Nephron progenitor cell (in vitro differentiated cells): ENCODE results near the gene ZFP91.
"Not testable (repeated sequence)": the region's sequence is repeated elsewhere in the genome, so short reads cannot be mapped to it uniquely, and the experiment has no call there.

Experiments
- DNase-seq: peaks from one replicate; pipeline ENCODE4 v3.0.0; 2021
- H3K27ac Mint-ChIP-seq: 2 replicates; pipeline ENCODE4 v1.8.0; 2021; ENCODE audit warnings: mild to moderate bottlenecking, moderate library complexity, mixed read lengths
- H3K27me3 Mint-ChIP-seq: 2 replicates; pipeline ENCODE4 v1.8.0; 2021; ENCODE audit warnings: mild to moderate bottlenecking, low read depth, mixed read lengths; ENCODE audit not compliant: poor library complexity
- H3K36me3 Mint-ChIP-seq: 2 replicates; pipeline ENCODE4 v1.8.0; 2021; ENCODE audit warnings: low read depth, mixed read lengths
- H3K4me1 Mint-ChIP-seq: 2 replicates; pipeline ENCODE4 v1.8.0; 2021; ENCODE audit warnings: mixed read lengths
- H3K4me3 Mint-ChIP-seq: 2 replicates; pipeline ENCODE4 v1.8.0; 2021; ENCODE audit warnings: mild to moderate bottlenecking, moderate library complexity, mixed read lengths
- H3K9me3 Mint-ChIP-seq: 2 replicates; pipeline ENCODE4 v1.8.0; 2021; ENCODE audit warnings: mild to moderate bottlenecking, moderate library complexity, mixed read lengths
- TF ChIP-seq, protein P1 (sequence below): fragments of 200-600 bp; sonication (generic); IDR thresholded peaks from 2 replicates; pipeline ENCODE4 v1.5.0; 2021; ENCODE audit warnings: antibody characterized with exemption

The ZFP91 gene

GRCh38 chr11:58561394-58562098 is 17.3 kb upstream of the ZFP91 start:
- Mint-ChIP-seq H3K4me3 (no peak overlapping the region), H3K9me3 (no peaks in the 10 kb centered on the region), H3K27ac (no peak overlapping the region), H3K36me3 (no peaks in the 10 kb centered on the region), H3K4me1 (peaks cover 7% of the 10 kb centered on the region), H3K27me3 (peaks cover 2% of the 10 kb centered on the region)
- TF ChIP-seq, protein P1, sequence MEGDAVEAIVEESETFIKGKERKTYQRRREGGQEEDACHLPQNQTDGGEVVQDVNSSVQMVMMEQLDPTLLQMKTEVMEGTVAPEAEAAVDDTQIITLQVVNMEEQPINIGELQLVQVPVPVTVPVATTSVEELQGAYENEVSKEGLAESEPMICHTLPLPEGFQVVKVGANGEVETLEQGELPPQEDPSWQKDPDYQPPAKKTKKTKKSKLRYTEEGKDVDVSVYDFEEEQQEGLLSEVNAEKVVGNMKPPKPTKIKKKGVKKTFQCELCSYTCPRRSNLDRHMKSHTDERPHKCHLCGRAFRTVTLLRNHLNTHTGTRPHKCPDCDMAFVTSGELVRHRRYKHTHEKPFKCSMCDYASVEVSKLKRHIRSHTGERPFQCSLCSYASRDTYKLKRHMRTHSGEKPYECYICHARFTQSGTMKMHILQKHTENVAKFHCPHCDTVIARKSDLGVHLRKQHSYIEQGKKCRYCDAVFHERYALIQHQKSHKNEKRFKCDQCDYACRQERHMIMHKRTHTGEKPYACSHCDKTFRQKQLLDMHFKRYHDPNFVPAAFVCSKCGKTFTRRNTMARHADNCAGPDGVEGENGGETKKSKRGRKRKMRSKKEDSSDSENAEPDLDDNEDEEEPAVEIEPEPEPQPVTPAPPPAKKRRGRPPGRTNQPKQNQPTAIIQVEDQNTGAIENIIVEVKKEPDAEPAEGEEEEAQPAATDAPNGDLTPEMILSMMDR = no peak
- no peak for DNase-seq

DNA sequence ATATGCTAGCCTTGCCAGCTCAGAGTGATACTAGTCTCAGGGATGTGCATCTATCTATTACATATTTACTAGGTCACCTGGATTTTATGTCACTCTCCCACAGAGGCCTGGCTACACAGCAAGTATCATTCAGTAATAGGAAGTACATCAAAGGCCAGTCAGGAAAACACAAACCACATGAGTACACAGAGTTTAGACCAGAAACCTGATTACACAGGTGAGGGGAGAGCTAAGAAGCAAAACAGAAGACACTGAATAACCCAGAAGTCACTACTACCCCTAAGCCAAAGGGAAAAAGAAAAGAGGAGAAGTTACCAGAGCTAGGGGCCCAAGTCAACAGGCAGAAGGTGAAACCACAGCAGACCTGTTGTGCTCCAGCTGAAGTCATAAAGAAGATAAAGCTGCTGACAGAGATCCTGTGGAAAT is 16.5 kb upstream of the ZFP91 start:
- TF ChIP-seq, protein P1 = no peak
- no peaks in the 10 kb centered on the region for H3K36me3 Mint-ChIP-seq
- H3K4me3 Mint-ChIP-seq = no peak overlapping the region
- H3K27ac Mint-ChIP-seq = peak overlapping the region; percentile 18
- H3K27me3 Mint-ChIP-seq = peaks cover 2% of the 10 kb centered on the region
- no peaks in the 10 kb centered on the region for H3K9me3 Mint-ChIP-seq
- no peak for DNase-seq
- peaks cover 7% of the 10 kb centered on the region for H3K4me1 Mint-ChIP-seq

- TF ChIP-seq, protein P1 = no peak
- no peak for DNase-seq
- peaks cover 2% of the 10 kb centered on the region for H3K27me3 Mint-ChIP-seq
These were observed 14.6 kb upstream of the ZFP91 start for GRCh38 chr11:58564231-58564630.

DNA sequence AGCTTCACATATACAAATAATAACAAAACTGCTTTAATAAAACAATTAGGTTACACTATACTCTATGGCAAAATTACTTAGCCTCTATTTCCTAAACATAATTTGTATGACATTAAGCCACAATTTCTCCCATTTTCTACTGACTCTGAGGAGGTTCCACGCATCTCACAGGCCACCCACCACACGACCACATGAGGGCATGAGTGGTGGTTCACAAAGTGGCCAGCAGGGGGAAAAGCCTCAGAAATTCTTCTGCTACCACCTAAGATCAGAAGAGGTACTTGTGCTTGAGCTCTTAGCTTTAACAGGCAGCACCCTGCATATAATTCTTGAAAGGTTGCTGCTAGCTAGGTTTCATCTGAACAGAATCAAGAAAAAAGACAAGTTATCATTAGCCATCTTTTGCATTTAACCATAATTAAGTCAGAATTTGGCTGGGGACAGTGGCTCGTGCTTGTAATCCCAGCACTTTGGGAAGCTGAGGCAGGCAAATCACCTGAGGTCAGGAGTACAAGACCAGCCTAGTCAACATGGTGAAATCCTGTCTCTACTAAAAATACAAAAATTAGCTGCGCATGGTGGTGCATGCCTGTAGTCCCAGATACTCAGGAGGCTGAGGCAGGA is 10.9 kb upstream of the ZFP91 start:
- peaks cover 12% of the 10 kb centered on the region for H3K36me3 Mint-ChIP-seq
- H3K4me3 Mint-ChIP-seq = no peak overlapping the region
- peak; percentile 73 for DNase-seq
- peaks cover 2% of the 10 kb centered on the region for H3K27me3 Mint-ChIP-seq
- H3K27ac Mint-ChIP-seq = no peak overlapping the region
- TF ChIP-seq, protein P1 = peak; percentile 80
- no peaks in the 10 kb centered on the region for H3K9me3 Mint-ChIP-seq
- no peaks in the 10 kb centered on the region for H3K4me1 Mint-ChIP-seq

More at GRCh38 chr11:58564231-58564630, 14.6 kb upstream of the ZFP91 start:
- H3K9me3 Mint-ChIP-seq = no peaks in the 10 kb centered on the region
- H3K4me1 Mint-ChIP-seq = peaks cover 7% of the 10 kb centered on the region
- H3K36me3 Mint-ChIP-seq = no peaks in the 10 kb centered on the region
- H3K27ac Mint-ChIP-seq = no peak overlapping the region
- H3K4me3 Mint-ChIP-seq = no peak overlapping the region

GRCh38 chr11:58572906-58573305 is 6.0 kb upstream of the ZFP91 start:
- not testable (repeated sequence) for H3K4me3 Mint-ChIP-seq, H3K9me3 Mint-ChIP-seq, DNase-seq, H3K27me3 Mint-ChIP-seq, H3K27ac Mint-ChIP-seq
- Mint-ChIP-seq H3K36me3 (peaks cover 12% of the 10 kb centered on the region), H3K4me1 (peaks cover 24% of the 10 kb centered on the region)

- Mint-ChIP-seq H3K4me3 (no peak overlapping the region), H3K27me3 (peaks cover 5% of the 10 kb centered on the region), H3K4me1 (peaks cover 24% of the 10 kb centered on the region), H3K9me3 (no peaks in the 10 kb centered on the region), H3K36me3 (peaks cover 12% of the 10 kb centered on the region), H3K27ac (no peak overlapping the region)
- TF ChIP-seq, protein P1 = no peak
- DNase-seq = no peak
These were observed 5.3 kb upstream of the ZFP91 start for GRCh38 chr11:58573451-58574104.
